Measurements from ENCODE around the gene SURF4.
"Not testable (repeated sequence)": the region's sequence is repeated elsewhere in the genome, so short reads cannot be mapped to it uniquely, and the experiment has no call there.

- not testable (repeated sequence) for TF ChIP-seq PBX3 (IDR thresholded peaks at IDR 0.05); FOSB (CRISPR knock-in tag; IDR thresholded peaks at IDR 0.05); EP300 (IDR thresholded peaks at IDR 0.05); KDM1A (IDR thresholded peaks at IDR 0.05; ENCODE audit: low read depth)
Measured at GRCh38 chr9:133392308-133392707, 16.4 kb upstream of the SURF4 start.
